Measurements from ENCODE around the gene KDM3A.

GRCh38 chr2:86513948-86514660, 72.9 kb downstream of the KDM3A start:
- TF ChIP-seq POLR2AphosphoS5 (IDR thresholded peaks at IDR 0.05), result no peak
- no peak for TF ChIP-seq CTCF (IDR thresholded peaks at IDR 0.05)
